Activated gamma-delta T cell treated with Interleukin-2 at 50 U/mL for 16 hours (primary cell): ENCODE measurements around the gene NLRP6.
"Not testable (repeated sequence)": the region's sequence is repeated elsewhere in the genome, so short reads cannot be mapped to it uniquely, and the experiment has no call there.

Experiments used
- DNase-seq: peaks from one replicate; pipeline ENCODE4 v3.0.0-alpha.2; 2020

NLRP6 gene

GRCh38 chr11:278001-278951 lies at the start of gene NLRP6:
Gene NLRP6 (plus strand): TSS chr11:278407. CDS start chr11:278570, 163 bp downstream.
- DNase-seq, result no peak

GRCh38 chr11:230431-230830 lies 47.8 kb upstream of the NLRP6 start:
- DNase-seq, result no peak

DNA sequence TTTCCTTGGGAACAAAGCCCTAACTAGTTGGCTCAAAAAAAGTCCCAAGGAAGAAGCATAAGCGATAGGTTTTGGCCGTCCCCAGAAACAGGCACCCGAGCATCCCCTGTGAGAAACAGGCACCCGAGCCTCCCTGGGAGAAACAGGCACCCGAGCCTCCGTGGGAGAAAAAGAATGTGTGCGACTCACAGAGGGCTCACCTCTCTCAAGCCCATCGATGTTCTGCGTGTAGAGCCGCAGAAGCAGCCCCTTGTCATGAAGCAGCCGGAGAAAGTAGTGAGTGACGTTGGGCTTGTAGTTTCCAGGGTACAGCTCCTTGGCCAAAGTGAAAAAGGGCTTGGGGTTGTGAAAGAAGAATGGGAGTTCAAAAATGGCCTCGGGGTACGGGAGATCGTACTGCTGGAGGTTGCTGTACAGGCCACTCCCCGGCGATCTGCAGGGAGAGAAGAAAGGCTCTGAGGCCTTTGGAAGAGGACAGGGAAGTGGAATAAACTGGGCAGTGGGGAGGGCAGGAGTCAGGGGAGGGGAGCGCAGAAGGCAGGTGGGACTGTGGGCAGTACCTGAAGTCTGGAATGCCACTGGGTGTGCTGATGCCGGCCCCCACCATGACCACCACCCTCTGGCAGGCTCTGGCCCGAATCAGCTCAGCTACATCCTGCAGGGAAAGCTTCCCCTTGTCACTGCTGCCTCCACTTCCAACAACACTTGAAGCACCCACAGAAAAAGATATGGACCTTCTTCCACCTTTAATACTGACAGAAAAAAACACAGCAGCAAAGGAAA lies 45.2 kb upstream of the NLRP6 start:
- no peak for DNase-seq

- DNase-seq, result no peak
Observed at GRCh38 chr11:235180-235579, 43.0 kb upstream of the NLRP6 start.

- peak; percentile 60 for DNase-seq
Observed at GRCh38 chr11:235609-235996, 42.6 kb upstream of the NLRP6 start.

DNA sequence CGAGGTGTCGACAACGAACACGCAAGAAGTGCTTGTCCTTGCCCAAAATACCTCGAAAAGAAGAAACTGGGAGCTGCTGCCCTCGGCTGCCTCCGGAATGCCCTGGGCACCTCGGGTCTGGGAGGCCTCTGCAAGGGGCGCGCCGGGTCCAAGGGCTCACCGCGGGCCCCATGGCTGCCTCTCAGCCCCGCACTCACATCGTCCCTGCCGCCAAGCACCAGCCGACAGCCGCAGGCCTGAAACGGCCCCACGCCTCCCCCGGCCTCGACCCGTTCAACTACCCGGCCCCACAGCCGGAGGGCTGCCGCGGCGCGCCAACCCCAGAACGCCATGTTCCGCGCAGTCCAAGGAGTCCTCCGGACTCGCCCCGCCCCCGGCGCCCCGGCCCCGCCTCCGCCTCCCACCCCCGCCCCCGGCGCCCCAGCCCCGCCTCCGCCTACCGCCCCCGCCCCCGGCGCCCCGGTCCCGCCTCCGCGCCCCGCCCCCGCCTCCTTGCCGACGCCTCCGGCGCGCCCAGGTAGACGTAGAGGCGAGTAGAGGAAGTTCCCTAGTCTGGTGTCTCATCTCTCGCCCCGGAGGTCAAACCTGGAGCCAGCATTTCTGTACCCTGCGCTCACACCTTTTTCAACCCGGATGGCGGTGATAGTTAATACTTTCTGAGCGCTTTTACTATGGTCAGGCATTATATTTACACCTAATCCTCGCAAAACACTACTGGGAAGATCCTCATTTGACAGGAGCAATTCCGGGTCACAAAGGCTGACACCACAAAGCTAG lies 42.0 kb upstream of the NLRP6 start, which contains the start of gene SIRT3:
SIRT3 (minus strand) TSS at position 346 of the 777 bp plus-strand sequence; CDS start at position 332, 14 bp downstream.
- DNase-seq, result peak; percentile 80

GRCh38 chr11:236774-237767 lies 41.1 kb upstream of the NLRP6 start, which contains the start of gene PSMD13:
Gene PSMD13 (plus strand): TSS chr11:236976. CDS start chr11:237050, 74 bp downstream.
- DNase-seq, result peak; percentile 88

DNA sequence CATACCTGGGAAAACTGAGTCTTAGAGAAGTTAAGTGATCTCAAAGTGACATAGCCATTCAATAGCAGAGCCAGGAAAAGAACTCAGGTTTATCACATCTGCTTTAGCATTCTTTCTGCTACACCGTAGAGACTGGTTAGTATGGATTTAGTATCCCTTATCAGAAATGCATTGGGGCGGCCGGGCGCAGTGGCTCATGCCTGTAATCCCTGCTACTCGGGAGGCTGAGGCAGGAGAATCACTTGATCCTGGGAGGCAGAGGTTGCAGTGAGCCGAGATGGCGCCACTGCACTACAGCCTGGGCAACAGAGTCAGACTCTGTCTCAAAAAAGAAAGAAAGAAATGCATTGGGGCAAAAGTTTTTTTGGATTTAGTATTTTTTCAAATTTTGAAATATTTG lies 39.9 kb upstream of the NLRP6 start:
- DNase-seq, result not testable (repeated sequence)

GRCh38 chr11:240315-240714 lies 37.9 kb upstream of the NLRP6 start:
- no peak for DNase-seq

- no peak for DNase-seq
Observed at GRCh38 chr11:241634-242033, 36.6 kb upstream of the NLRP6 start.

- DNase-seq, result no peak
Observed at GRCh38 chr11:244376-244775, 33.8 kb upstream of the NLRP6 start.

- no peak for DNase-seq
Observed at GRCh38 chr11:249062-249461, 29.1 kb upstream of the NLRP6 start.

DNA sequence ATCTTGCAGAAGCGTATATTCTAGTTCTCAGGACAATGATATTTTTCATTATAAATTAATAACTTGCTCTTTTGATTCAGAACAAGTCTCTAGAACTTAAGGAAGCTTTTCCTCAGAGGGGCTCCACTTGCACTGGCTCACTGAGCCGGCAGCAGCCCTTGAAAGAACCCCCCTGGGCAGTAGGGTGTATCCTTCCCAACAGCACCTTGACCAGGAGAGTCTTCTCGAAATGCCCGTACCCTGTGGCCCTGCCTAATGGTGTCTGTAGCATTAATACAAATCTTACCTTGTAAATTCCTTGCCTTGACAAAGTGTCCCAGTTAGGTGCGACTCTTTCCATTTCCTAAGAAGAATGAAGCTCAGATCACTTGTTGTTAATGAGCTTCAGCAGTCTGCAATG lies 27.9 kb upstream of the NLRP6 start:
- no peak for DNase-seq

GRCh38 chr11:250740-251299 lies 27.4 kb upstream of the NLRP6 start:
- DNase-seq, result peak; percentile 83

GRCh38 chr11:251550-251949 lies 26.7 kb upstream of the NLRP6 start:
- no peak for DNase-seq

DNA sequence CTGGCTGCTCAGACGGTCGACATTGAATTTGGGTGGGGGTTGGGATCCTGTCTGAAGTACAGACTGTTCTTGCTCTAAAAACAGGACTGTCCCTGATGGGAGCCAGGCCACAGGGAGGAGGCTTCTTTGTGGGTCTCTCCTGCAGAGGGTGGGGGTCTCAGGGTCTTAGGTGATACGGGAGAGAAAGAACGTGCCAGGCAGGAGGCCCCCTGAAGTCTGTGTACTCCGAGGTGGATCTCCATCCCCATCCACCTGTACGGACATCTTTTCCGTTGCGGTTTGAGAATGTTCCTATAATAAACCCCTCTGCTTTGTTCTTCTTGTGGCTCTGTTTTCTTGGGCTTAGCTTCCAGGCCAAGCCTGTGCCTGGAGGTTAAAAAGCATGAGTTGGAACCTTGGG lies 25.5 kb upstream of the NLRP6 start:
- no peak for DNase-seq

DNA sequence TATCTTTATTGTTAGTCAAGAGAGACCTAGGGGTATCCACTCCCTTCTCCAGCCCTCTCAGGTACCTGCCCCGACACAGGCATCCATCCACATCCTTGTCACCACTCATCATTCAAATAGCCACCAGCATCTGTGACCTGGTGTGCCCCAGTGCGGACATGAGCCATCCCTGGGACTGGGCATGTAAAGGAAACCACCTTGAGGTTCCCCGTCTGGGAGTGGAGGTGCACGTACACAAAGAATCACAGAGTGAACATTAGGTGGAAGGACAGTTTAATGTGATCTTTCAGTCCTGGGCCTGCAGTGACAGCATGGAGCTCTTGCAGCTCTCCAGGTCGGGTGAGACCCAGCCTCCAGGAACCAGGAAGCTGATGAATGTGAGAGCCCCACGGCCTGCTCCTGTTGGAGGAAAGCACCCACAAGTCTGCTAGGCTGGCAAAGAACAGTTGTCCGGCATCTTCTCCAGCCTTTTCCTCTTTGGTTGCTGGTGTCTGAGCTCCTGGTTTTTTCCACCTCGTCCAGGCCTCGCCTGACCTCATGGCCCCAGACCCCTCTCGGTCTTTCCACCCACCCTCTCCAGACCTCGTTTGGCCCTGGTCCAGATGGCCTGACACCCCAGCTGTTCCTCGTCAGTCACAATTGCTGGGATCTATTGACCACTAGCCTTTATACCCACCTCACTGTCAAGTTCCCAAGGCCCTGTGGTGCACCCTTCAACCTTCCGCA lies 24.9 kb upstream of the NLRP6 start:
- DNase-seq, result no peak

DNA sequence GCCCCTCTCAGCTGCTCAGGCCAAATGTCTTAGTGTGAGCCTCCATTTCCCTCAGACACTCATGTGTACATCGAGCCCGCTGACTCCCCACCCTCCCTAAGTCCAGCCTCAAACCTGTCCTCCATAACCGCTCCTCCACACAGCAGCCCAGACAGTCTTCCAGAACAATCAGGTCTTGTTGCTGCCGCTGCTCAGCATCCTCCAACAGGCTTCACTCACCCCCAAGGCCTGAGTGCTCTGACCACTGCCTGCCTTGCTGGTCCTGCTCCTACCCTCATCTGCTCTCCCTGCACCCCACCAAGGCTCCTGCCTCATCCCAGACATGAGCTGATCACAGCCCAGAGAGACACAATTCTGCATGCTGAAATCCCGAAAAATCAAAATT lies 24.3 kb upstream of the NLRP6 start:
- no peak for DNase-seq

DNA sequence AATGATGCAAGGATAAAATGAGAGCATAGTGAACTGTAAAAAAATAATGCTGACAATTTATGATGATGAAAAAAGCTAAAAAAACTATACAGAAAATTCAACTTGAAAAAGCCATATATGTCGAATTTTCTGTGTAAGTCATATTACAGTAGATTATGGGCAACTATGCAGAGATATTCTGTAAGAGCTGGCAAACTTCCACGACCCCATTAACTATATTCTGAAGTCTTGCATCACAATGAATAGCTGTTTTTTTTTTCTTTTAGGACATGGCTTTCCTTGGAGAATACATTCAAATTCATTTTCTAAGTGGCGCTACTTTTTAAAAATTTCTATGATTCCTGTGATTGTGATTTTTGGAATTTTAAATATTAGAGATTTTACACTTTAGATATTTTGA lies 23.0 kb upstream of the NLRP6 start:
- no peak for DNase-seq

GRCh38 chr11:255816-256215 lies 22.4 kb upstream of the NLRP6 start:
- DNase-seq, result no peak
